Esophagus muscularis mucosa (tissue), 3 donors: ENCODE results near the gene LRRC47.

ENCODE experiments used
- POLR2A ChIP-seq: fragments of 450-650 bp; IDR thresholded peaks from one replicate; pipeline ENCODE4 v1.6.1; 2017; ENCODE audit warnings: antibody characterized with exemption, moderate library complexity, mild to moderate bottlenecking, low read depth
- POLR2AphosphoS5 ChIP-seq, 2 donors: sonication (generic); formaldehyde crosslinking; IDR thresholded peaks; one replicate each; pipeline ENCODE4 v1.6.1; 2017; ENCODE audit warnings: antibody characterized with exemption in 2 of 2
- TF ChIP-seq, protein P1 (sequence below), 3 experiments: fragments of 200-600 bp in 2 of 3; fragments of 450-650 bp in 1 of 3; sonication (generic) in 2 of 3; IDR thresholded peaks; one replicate each; pipeline ENCODE4 v1.5.1; 2017 to 2019; ENCODE audit warnings: antibody characterized with exemption in 3 of 3, mild to moderate bottlenecking in 2 of 3, moderate library complexity in 1 of 3

DNA sequence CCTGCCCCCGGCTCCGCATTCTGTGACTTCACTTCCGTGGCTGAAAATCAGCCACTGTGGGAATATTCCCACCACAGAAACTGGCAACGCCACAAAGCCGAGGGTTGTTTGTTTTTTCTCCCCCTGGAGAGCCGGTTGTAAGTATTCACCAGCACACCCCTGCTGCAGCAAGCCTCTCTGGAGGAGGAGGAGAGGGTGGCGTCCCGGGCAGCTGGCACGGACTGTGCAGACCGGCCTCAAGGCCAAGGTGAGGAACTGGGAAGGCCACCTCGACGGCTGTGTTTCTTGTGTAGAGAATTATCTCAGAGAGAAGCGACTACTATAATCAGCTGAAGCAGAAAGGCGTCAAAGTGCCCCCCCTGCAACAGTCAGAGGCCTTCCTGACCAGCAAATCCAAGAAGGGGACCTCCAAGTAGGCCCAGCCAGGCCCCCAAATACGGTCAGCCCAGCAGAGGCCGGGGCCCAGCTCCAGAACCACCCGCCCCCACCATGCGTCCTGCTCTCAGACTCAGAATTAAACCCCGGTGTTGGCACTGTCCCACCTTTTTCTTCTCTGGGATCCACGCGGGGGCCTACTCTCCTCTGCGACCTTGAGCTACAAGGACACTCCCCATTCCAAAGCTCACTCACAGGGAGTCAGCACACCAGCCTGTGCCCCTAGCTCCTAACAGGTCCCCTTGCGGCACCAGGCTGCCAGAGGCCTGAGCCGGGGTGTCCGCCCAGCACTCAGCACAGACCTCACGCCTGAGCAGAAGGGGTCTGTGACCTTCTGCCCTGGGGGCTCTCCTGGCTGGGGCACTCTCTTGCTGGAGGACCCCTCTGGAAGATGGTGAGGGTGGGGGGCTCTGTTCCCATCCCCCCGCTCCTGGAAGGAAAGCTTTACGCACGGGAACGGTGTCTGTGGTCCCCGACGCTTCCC lies 24.9 kb downstream of the LRRC47 start:
- TF ChIP-seq POLR2AphosphoS5 (IDR thresholded peaks at IDR 0.05): no peak
- TF ChIP-seq, protein P1, sequence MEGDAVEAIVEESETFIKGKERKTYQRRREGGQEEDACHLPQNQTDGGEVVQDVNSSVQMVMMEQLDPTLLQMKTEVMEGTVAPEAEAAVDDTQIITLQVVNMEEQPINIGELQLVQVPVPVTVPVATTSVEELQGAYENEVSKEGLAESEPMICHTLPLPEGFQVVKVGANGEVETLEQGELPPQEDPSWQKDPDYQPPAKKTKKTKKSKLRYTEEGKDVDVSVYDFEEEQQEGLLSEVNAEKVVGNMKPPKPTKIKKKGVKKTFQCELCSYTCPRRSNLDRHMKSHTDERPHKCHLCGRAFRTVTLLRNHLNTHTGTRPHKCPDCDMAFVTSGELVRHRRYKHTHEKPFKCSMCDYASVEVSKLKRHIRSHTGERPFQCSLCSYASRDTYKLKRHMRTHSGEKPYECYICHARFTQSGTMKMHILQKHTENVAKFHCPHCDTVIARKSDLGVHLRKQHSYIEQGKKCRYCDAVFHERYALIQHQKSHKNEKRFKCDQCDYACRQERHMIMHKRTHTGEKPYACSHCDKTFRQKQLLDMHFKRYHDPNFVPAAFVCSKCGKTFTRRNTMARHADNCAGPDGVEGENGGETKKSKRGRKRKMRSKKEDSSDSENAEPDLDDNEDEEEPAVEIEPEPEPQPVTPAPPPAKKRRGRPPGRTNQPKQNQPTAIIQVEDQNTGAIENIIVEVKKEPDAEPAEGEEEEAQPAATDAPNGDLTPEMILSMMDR (IDR thresholded peaks at IDR 0.05): no peak
- no peak for TF ChIP-seq POLR2A
